Heart right ventricle (tissue), 16 donors: Measurements from ENCODE around the gene TMEM59L. TPM values are rescaled to one million over a fixed set of nuclear protein-coding genes. Genes with fewer than 3 reads are reported as not detected.

Experiments
- ATAC-seq, 8 donors: fragments of 200-7000 bp; cut with Tn5 transposase; one replicate each; pipeline ENCODE4 v1.9.1; 2020; ENCODE audit warnings: mild to moderate bottlenecking in 8 of 8, moderate library complexity in 8 of 8, moderate number of reproducible peaks in 1 of 8
- DNase-seq, 2 donors: peaks; one replicate each; pipeline ENCODE4 v3.0.0-alpha.2; 2020
- H3K27ac ChIP-seq, 10 donors: fragments of 200-600 bp; sonication (generic) in 2 of 10; one replicate each; pipeline versions ENCODE4 v1.5.0 to v1.8.0; 2020 to 2022; ENCODE audit warnings: mild to moderate bottlenecking in 3 of 10
- H3K27me3 ChIP-seq, 7 donors: fragments of 200-600 bp; one replicate each; pipeline ENCODE4 v1.8.0; 2021 to 2022; ENCODE audit warnings: mild to moderate bottlenecking in 2 of 7
- H3K36me3 ChIP-seq, 9 donors: fragments of 200-600 bp; sonication (generic) in 1 of 9; one replicate each; pipeline versions ENCODE4 v1.5.0 to v1.8.0; 2020 to 2022; ENCODE audit warnings: mild to moderate bottlenecking in 2 of 9
- H3K4me1 ChIP-seq, 9 donors: fragments of 200-600 bp; sonication (generic) in 1 of 9; one replicate each; pipeline versions ENCODE4 v1.5.0 to v1.8.0; 2020 to 2022; ENCODE audit warnings: mild to moderate bottlenecking in 4 of 9
- H3K4me3 ChIP-seq, 10 donors: fragments of 200-600 bp; sonication (generic) in 2 of 10; one replicate each; pipeline versions ENCODE4 v1.5.0 to v1.8.0; 2020 to 2022; ENCODE audit warnings: mild to moderate bottlenecking in 7 of 10, moderate library complexity in 2 of 10
- H3K9me3 ChIP-seq, 11 donors: fragments of 200-600 bp in 10 of 11; sonication (generic) in 2 of 11; one replicate each; pipeline versions ENCODE4 v1.5.0 to v1.8.0; 2013 to 2022; ENCODE audit warnings: mild to moderate bottlenecking in 2 of 11, control low read depth in 1 of 11, moderate library complexity in 1 of 11
- CTCF ChIP-seq, 9 donors: fragments of 200-600 bp; sonication (generic) in 2 of 9; IDR thresholded peaks; one replicate each; pipeline versions ENCODE4 v1.5.0 to v1.8.0; 2021 to 2022; ENCODE audit warnings: antibody characterized with exemption in 9 of 9, mild to moderate bottlenecking in 5 of 9, moderate library complexity in 1 of 9
- WGBS, 2 donors: extraction: QIAGEN DNeasy Blood & Tissue Kit; methylation state at CpG; one replicate each; pipeline ENCODE4 v1.1.7; 2013; ENCODE audit warnings: inconsistent platforms in 1 of 2; 5-methylcytosine and 5-hydroxymethylcytosine counted together
- intact Hi-C, 10 donors: fragments of 100-400 bp; cut with DNase I; formaldehyde crosslinking; loops; one replicate each; pipeline versions ENCODE4 v1.11.1 to v1.14.2; 2022
- polyA plus RNA-seq, 2 donors: library from polyadenylated mRNA; stranded (reverse); fragments of 200-250 nt; gene quantifications; one replicate each; pipeline ENCODE4 v1.2.3, GENCODE V29; 2013
- total RNA-seq, 10 donors: library from RNA; stranded (reverse); fragmentation: NEBNext Ultra II Directional in 3 of 10; extraction: Animal tissue kit (Norgen Biotek cat#: 25700) in 3 of 10; gene quantifications; one replicate each; pipeline versions ENCODE4 v1.2.1 to v1.2.4, GENCODE V29; 2021 to 2023
- donor health status: Arrhythmogenic right ventricular cardiomyopathy.
- donor health status: ischemic (EF 13 %, LVEDD 7.1; RV severe dilation, severe dysfunction).
- donor health status: healthy with polysubstance abuse.
- donor health status: DM: no; HTN: yes; CAD: no.
- donor health status: DM: no; HTN: no; CAD: no.
- donor health status: ischemic (EF 25% LVEDD 6.9; RV normal size, moderate dysfunction).
- donor health status: ischemic (EF 25% LVEDD 5.7; RV mildly dilated, moderate dysfunction).
- donor health status: healthy.
- donor health status: DM: yes; HTN: yes; CAD: no.
- donor health status: Ischemic cardiomyopathy.
- donor health status: ischemic (EF 35%, LVEDD 5.7; RV mildly dilated, moderate dysfunction).
- donor health status: nonischemic (EF 11% LVEDD 7.7; RV severe dilation, severe dysfunction).
- donor health status: DM: yes; HTN: yes; CAD: no.
- donor health status: PGD.
- donor health status: ischemic (EF 29% LVEDD 5.4; RV normal size, mild dysfunction).
- donor health status: nonischemic (EF 23%, LVEDD 6.1; RV moderate dilation, normal function).

TMEM59L gene
- total and polyA plus RNA-seq, 12 donors: 0.13 to 13.8 (median 1.2) TPM

- TF ChIP-seq CTCF (IDR thresholded peaks at IDR 0.05): no peak
Observed at GRCh38 chr19:18580311-18580710, 32.4 kb upstream of the TMEM59L start.

GRCh38 chr19:18586306-18586705 lies 26.4 kb upstream of the TMEM59L start:
- Histone ChIP-seq H3K4me1 (peaks cover 0 to 43% (median 20%) of the 10 kb centered on the region in 9 donors), H3K4me3 (no peak overlapping the region), H3K36me3 (peaks cover 0 to 12% (median 5%) of the 10 kb centered on the region in 9 donors), H3K27ac (no peak overlapping the region), H3K27me3 (no peaks in the 10 kb centered on the region), H3K9me3 (no peaks in the 10 kb centered on the region)
- no peak for DNase-seq
- intact Hi-C loops: no loop called here
- 64 to 69% methylated on average over 2 of the region's 2 CpGs for WGBS, 2 donors
- no peak for ATAC-seq
- TF ChIP-seq CTCF (IDR thresholded peaks at IDR 0.05): peak in 1 of 9 donors; percentile 20

More at GRCh38 chr19:18580311-18580710, 32.4 kb upstream of the TMEM59L start:
- DNase-seq: no peak
- H3K4me1 ChIP-seq: peaks cover 0 to 3% (median 0%) of the 10 kb centered on the region in 9 donors
- H3K9me3 ChIP-seq: no peaks in the 10 kb centered on the region
- H3K27me3 ChIP-seq: no peaks in the 10 kb centered on the region
- no peak overlapping the region for H3K27ac ChIP-seq
- H3K4me3 ChIP-seq: no peak overlapping the region
- ATAC-seq: no peak
- intact Hi-C loops: no loop called here
- 65 to 68% methylated on average over 7 of the region's 7 CpGs for WGBS, 2 donors
- peaks cover 0 to 26% (median 5%) of the 10 kb centered on the region in 9 donors for H3K36me3 ChIP-seq

DNA sequence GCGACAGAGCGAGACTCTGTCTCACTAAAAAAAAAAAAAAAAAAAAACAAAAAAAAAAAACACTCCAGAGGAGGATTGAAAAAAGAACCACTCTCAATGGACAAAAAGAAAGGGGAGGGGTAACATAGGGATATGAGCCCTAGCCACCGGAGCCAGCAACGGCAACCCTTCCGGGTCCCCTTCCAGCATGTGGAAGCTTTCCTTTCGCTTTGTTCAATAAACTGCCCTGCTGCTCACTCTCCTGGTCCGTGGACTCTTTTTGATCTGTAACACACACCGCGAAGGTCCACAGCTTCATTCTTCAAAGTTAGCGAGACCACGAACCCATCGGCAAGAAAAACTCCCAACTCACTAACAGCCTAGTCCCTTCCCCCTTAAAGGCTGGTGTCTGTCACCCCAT lies 25.1 kb upstream of the TMEM59L start:
- WGBS, 2 donors: 93% methylated on average over 12 of the region's 12 CpGs
- Histone ChIP-seq H3K27me3 (no peaks in the 10 kb centered on the region), H3K4me3 (peak overlapping the region in 2 of 10 donors; percentile 78 to 95), H3K27ac (peak overlapping the region in 5 of 10 donors; percentile 83 to 97 (median 92)), H3K36me3 (peaks cover 0 to 23% (median 5%) of the 10 kb centered on the region in 9 donors), H3K4me1 (peaks cover 0 to 43% (median 20%) of the 10 kb centered on the region in 9 donors), H3K9me3 (no peaks in the 10 kb centered on the region)
- TF ChIP-seq CTCF (IDR thresholded peaks at IDR 0.05): no peak
- DNase-seq: no peak
- ATAC-seq: no peak
- intact Hi-C loops: no loop called here

- Histone ChIP-seq H3K9me3 (no peaks in the 10 kb centered on the region), H3K27me3 (no peaks in the 10 kb centered on the region), H3K4me1 (peaks cover 0 to 43% (median 20%) of the 10 kb centered on the region in 9 donors), H3K4me3 (peak overlapping the region; percentile 63 to 95 (median 86)), H3K36me3 (peaks cover 0 to 23% (median 5%) of the 10 kb centered on the region in 9 donors), H3K27ac (peak overlapping the region; percentile 55 to 97 (median 92))
- WGBS, 2 donors: 35% methylated on average over 16 of the region's 16 CpGs
- intact Hi-C loops: no loop called here
- no peak for DNase-seq
- peak in 2 of 8 donors; percentile 0 to 1 for ATAC-seq
- no peak for TF ChIP-seq CTCF (IDR thresholded peaks at IDR 0.05)
Observed at GRCh38 chr19:18587962-18588610, 24.6 kb upstream of the TMEM59L start.
